Measurements from ENCODE around the gene CCHCR1.

Gene CCHCR1

GRCh38 chr6:31094389-31094881 lies 63.2 kb downstream of the CCHCR1 start:
- DNase-seq, result peak; percentile 92

DNA sequence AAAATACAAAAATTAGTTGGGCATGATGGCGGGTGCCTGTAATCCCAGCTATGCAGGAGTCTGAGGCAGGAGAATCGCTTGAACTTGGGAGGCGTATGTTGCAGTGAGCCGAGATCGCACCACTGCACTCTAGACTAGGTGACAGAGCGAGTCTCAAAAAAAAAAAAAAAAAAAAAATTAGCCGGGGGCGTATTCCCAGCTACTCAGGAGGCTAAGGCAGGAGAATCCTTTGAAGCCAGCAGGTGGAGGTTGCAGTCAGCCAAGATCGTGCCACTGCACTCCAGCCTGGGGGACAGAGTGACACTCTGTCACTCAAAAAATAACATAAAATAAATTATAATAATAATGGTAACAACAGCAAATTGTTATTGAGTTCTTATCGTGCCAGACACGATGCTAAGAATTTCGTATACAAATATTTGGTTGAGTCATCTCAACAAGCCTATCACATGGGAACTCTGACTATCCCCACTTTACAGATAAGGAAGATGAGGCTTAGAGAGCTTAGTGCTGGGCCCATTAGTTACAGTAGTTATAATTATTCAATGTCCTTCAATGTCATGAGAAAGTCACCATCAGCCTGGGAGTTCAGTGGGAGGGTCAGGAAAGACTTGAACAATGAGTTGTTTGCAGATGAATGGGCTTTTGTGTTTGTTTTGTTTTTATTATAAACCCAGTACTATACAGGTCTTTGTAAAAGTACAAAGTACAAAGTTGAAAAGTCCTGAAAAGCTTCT lies 64.7 kb downstream of the CCHCR1 start:
- no peak for DNase-seq

All from RPMI8226 (cell line).